GM18526 (cell line): ENCODE results near the gene CCDC28B.

Experiments used
- POLR2A ChIP-seq: IDR thresholded peaks from 3 replicates; pipeline ENCODE4 v1.6.1; 2011; ENCODE audit not compliant: insufficient read length; ENCODE audit errors: extremely low read depth

Gene CCDC28B

GRCh38 chr1:32239790-32240139 lies 39.4 kb downstream of the CCDC28B start:
- no peak for TF ChIP-seq POLR2A

GRCh38 chr1:32240140-32240951 lies 40.0 kb downstream of the CCDC28B start:
- peak; percentile 45 for TF ChIP-seq POLR2A

GRCh38 chr1:32241001-32241763 lies 40.8 kb downstream of the CCDC28B start:
- TF ChIP-seq POLR2A: peak; percentile 37

GRCh38 chr1:32242341-32242851 lies 42.0 kb downstream of the CCDC28B start:
- TF ChIP-seq POLR2A: no peak

GRCh38 chr1:32246888-32247273 lies 46.5 kb downstream of the CCDC28B start, which contains the start of gene FAM167B:
FAM167B (plus strand) TSS chr1:32247222; CDS start chr1:32247422, 200 bp downstream.
- no peak for TF ChIP-seq POLR2A

- TF ChIP-seq POLR2A: no peak
Observed at GRCh38 chr1:32247452-32247851, 47.1 kb downstream of the CCDC28B start.

GRCh38 chr1:32247983-32248889 lies 47.8 kb downstream of the CCDC28B start:
- peak; percentile 23 for TF ChIP-seq POLR2A

- TF ChIP-seq POLR2A: peak; percentile 53
Observed at GRCh38 chr1:32249831-32250525, 49.6 kb downstream of the CCDC28B start.

GRCh38 chr1:32250893-32251716 lies 50.7 kb downstream of the CCDC28B start, which contains the start of gene LCK:
LCK (plus strand) TSS chr1:32251265; CDS start chr1:32274330, 23,065 bp downstream.
- TF ChIP-seq POLR2A: peak; percentile 78
